Ectodermal cell (in vitro differentiated cells): ENCODE results near the gene BCL11A.

Experiments used
- H3K27ac ChIP-seq: 2 replicates; pipeline ENCODE4 v1.7.0; 2013; ENCODE audit warnings: mild to moderate bottlenecking, low read depth, low read length; ENCODE audit not compliant: insufficient read depth, poor library complexity, severe bottlenecking
- H3K27me3 ChIP-seq: 2 replicates; pipeline ENCODE4 v1.7.0; 2013; ENCODE audit warnings: mild to moderate bottlenecking, low read length; ENCODE audit not compliant: insufficient read depth, control insufficient read depth, poor library complexity, severe bottlenecking
- H3K36me3 ChIP-seq: one replicate; pipeline ENCODE4 v1.7.0; 2013; ENCODE audit warnings: low read length; ENCODE audit not compliant: control insufficient read depth, insufficient read depth
- H3K4me1 ChIP-seq: one replicate; pipeline ENCODE4 v1.7.0; 2013; ENCODE audit warnings: low read length; ENCODE audit not compliant: control insufficient read depth, insufficient read depth
- H3K4me3 ChIP-seq: 2 replicates; pipeline ENCODE4 v1.7.0; 2013; ENCODE audit warnings: low read depth, low read length, control low read depth; ENCODE audit not compliant: insufficient read depth
- H3K9me3 ChIP-seq: 2 replicates; pipeline ENCODE4 v1.7.0; 2013; ENCODE audit warnings: mild to moderate bottlenecking, low read length, moderate library complexity; ENCODE audit not compliant: control insufficient read depth
- WGBS, 2 experiments: methylation state at CpG; one replicate each; pipeline ENCODE4 v1.1.7; 2013; ENCODE audit warnings: missing lambda C conversion rate in 2 of 2; 5-methylcytosine and 5-hydroxymethylcytosine counted together

BCL11A gene

GRCh38 chr2:60499651-60500265, 53.7 kb downstream of the BCL11A start:
- Histone ChIP-seq H3K27me3 (no peaks in the 10 kb centered on the region), H3K27ac (no peak overlapping the region), H3K9me3 (no peaks in the 10 kb centered on the region), H3K36me3 (no peaks in the 10 kb centered on the region), H3K4me1 (no peaks in the 10 kb centered on the region), H3K4me3 (no peak overlapping the region)
- 88 to 90% methylated on average over 8 of the region's 8 CpGs for WGBS, 2 experiments

GRCh38 chr2:60498816-60499429, 54.5 kb downstream of the BCL11A start:
- Histone ChIP-seq H3K36me3 (no peaks in the 10 kb centered on the region), H3K27ac (no peak overlapping the region), H3K9me3 (no peaks in the 10 kb centered on the region), H3K27me3 (no peaks in the 10 kb centered on the region), H3K4me3 (no peak overlapping the region), H3K4me1 (no peaks in the 10 kb centered on the region)
- 93 to 95% methylated on average over 7 to 8 of the region's 8 CpGs for WGBS, 2 experiments

- Histone ChIP-seq H3K4me1 (no peaks in the 10 kb centered on the region), H3K9me3 (no peaks in the 10 kb centered on the region), H3K27me3 (no peaks in the 10 kb centered on the region), H3K4me3 (no peak overlapping the region), H3K36me3 (no peaks in the 10 kb centered on the region), H3K27ac (no peak overlapping the region)
- 93 to 95% methylated on average over 7 to 8 of the region's 8 CpGs for WGBS, 2 experiments
These were observed 55.2 kb downstream of the BCL11A start for GRCh38 chr2:60498127-60498815.

GRCh38 chr2:60497500-60497899, 56.0 kb downstream of the BCL11A start:
- Histone ChIP-seq H3K27me3 (no peaks in the 10 kb centered on the region), H3K27ac (no peak overlapping the region), H3K36me3 (no peaks in the 10 kb centered on the region), H3K4me1 (no peaks in the 10 kb centered on the region), H3K4me3 (no peak overlapping the region), H3K9me3 (no peaks in the 10 kb centered on the region)
- WGBS, 2 experiments = 95% methylated on average over 2 of the region's 2 CpGs; no CpG with 5 or more reads in 1 of the 2 experiments

- 83 to 90% methylated on average over 5 of the region's 5 CpGs for WGBS, 2 experiments
- Histone ChIP-seq H3K27me3 (no peaks in the 10 kb centered on the region), H3K4me3 (no peak overlapping the region), H3K9me3 (no peaks in the 10 kb centered on the region), H3K36me3 (no peaks in the 10 kb centered on the region), H3K27ac (no peak overlapping the region), H3K4me1 (no peaks in the 10 kb centered on the region)
These were observed 56.5 kb downstream of the BCL11A start for GRCh38 chr2:60496956-60497355.

- WGBS, 2 experiments = 78 to 85% methylated on average over 1 of the region's 1 CpG
- Histone ChIP-seq H3K27ac (no peak overlapping the region), H3K9me3 (no peaks in the 10 kb centered on the region), H3K4me3 (no peak overlapping the region), H3K27me3 (no peaks in the 10 kb centered on the region), H3K4me1 (no peaks in the 10 kb centered on the region), H3K36me3 (no peaks in the 10 kb centered on the region)
These were observed 57.0 kb downstream of the BCL11A start for GRCh38 chr2:60496475-60496874.

GRCh38 chr2:60495041-60495625, 58.3 kb downstream of the BCL11A start:
- WGBS, 2 experiments = 92 to 95% methylated on average over 6 of the region's 6 CpGs
- Histone ChIP-seq H3K4me3 (no peak overlapping the region), H3K36me3 (no peaks in the 10 kb centered on the region), H3K27ac (no peak overlapping the region), H3K4me1 (no peaks in the 10 kb centered on the region), H3K9me3 (no peaks in the 10 kb centered on the region), H3K27me3 (no peaks in the 10 kb centered on the region)

GRCh38 chr2:60493804-60494387, 59.6 kb downstream of the BCL11A start:
- WGBS, 2 experiments = 90 to 92% methylated on average over 4 of the region's 4 CpGs
- Histone ChIP-seq H3K4me1 (no peaks in the 10 kb centered on the region), H3K36me3 (no peaks in the 10 kb centered on the region), H3K27me3 (no peaks in the 10 kb centered on the region), H3K27ac (no peak overlapping the region), H3K4me3 (no peak overlapping the region), H3K9me3 (no peaks in the 10 kb centered on the region)

- no peak overlapping the region for H3K27ac ChIP-seq
- no peak overlapping the region for H3K4me3 ChIP-seq
- no peaks in the 10 kb centered on the region for H3K9me3 ChIP-seq
- H3K36me3 ChIP-seq = no peaks in the 10 kb centered on the region
- WGBS, 2 experiments = 94 to 95% methylated on average over 4 of the region's 4 CpGs
- H3K27me3 ChIP-seq = no peaks in the 10 kb centered on the region
- H3K4me1 ChIP-seq = no peaks in the 10 kb centered on the region
These were observed 60.9 kb downstream of the BCL11A start for GRCh38 chr2:60492548-60492947.

- 93 to 94% methylated on average over 4 of the region's 4 CpGs for WGBS, 2 experiments
- Histone ChIP-seq H3K27ac (no peak overlapping the region), H3K36me3 (no peaks in the 10 kb centered on the region), H3K27me3 (no peaks in the 10 kb centered on the region), H3K4me1 (no peaks in the 10 kb centered on the region), H3K9me3 (no peaks in the 10 kb centered on the region), H3K4me3 (no peak overlapping the region)
These were observed 62.6 kb downstream of the BCL11A start for GRCh38 chr2:60490848-60491247.
